PC-9 (cell line): ENCODE measurements around the gene MVB12A.

Experiments used
- EZH2 ChIP-seq: fragments of 200-600 bp; sonication (generic); IDR thresholded peaks from 2 replicates; pipeline ENCODE4 v1.8.0; 2017; ENCODE audit warnings: antibody characterized with exemption, low read depth
- TF ChIP-seq, protein P1 (sequence below): fragments of 200-600 bp; sonication (generic); conservative IDR thresholded peaks from 2 replicates; pipeline ENCODE4 v1.6.1; 2017; ENCODE audit warnings: mixed run types, antibody characterized with exemption, mild to moderate bottlenecking, moderate library complexity

- TF ChIP-seq, protein P1, sequence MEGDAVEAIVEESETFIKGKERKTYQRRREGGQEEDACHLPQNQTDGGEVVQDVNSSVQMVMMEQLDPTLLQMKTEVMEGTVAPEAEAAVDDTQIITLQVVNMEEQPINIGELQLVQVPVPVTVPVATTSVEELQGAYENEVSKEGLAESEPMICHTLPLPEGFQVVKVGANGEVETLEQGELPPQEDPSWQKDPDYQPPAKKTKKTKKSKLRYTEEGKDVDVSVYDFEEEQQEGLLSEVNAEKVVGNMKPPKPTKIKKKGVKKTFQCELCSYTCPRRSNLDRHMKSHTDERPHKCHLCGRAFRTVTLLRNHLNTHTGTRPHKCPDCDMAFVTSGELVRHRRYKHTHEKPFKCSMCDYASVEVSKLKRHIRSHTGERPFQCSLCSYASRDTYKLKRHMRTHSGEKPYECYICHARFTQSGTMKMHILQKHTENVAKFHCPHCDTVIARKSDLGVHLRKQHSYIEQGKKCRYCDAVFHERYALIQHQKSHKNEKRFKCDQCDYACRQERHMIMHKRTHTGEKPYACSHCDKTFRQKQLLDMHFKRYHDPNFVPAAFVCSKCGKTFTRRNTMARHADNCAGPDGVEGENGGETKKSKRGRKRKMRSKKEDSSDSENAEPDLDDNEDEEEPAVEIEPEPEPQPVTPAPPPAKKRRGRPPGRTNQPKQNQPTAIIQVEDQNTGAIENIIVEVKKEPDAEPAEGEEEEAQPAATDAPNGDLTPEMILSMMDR: no peak
- TF ChIP-seq EZH2: no peak
Measured at GRCh38 chr19:17460372-17461230, 40.8 kb downstream of the MVB12A start, which contains the start of gene NXNL1.
